Right atrium auricular region (tissue), 2 donors: Measurements from ENCODE around the gene WDR54. TPM values are rescaled to one million over a fixed set of nuclear protein-coding genes. Genes with fewer than 3 reads are reported as not detected.
"Not testable (repeated sequence)": the region's sequence is repeated elsewhere in the genome, so short reads cannot be mapped to it uniquely, and the experiment has no call there.

Experiments used
- DNase-seq: peaks from one replicate; pipeline ENCODE4 v3.0.0-alpha.2; 2019; ENCODE audit warnings: low spot score
- H3K27ac ChIP-seq, 2 donors: fragments of 200-600 bp; sonication (generic); 1 replicate in 1 of 2; 2 replicates in 1 of 2; pipeline ENCODE4 v1.5.1; 2016 to 2019
- H3K27me3 ChIP-seq, 2 donors: fragments of 200-600 bp; sonication (generic); one replicate each; pipeline versions ENCODE4 v1.5.1 to v1.6.0; 2017 to 2019
- H3K36me3 ChIP-seq: fragments of 200-600 bp; sonication (generic); one replicate; pipeline ENCODE4 v1.5.1; 2016
- H3K4me1 ChIP-seq, 2 donors: fragments of 200-600 bp; sonication (generic); one replicate each; pipeline versions ENCODE4 v1.5.1 to v1.6.0; 2017 to 2019
- H3K4me3 ChIP-seq, 2 donors: fragments of 200-600 bp; sonication (generic); 1 replicate in 1 of 2; 2 replicates in 1 of 2; pipeline ENCODE4 v1.5.1; 2017 to 2019; ENCODE audit warnings: mild to moderate bottlenecking in 1 of 2, moderate library complexity in 1 of 2
- H3K9me3 ChIP-seq, 2 donors: fragments of 200-600 bp; sonication (generic); one replicate each; pipeline ENCODE4 v1.5.1; 2019
- total RNA-seq, 2 donors: library from RNA; depleted of rRNA; stranded (reverse); fragments of >200 nt; gene quantifications; one replicate each; pipeline ENCODE4 v1.1.0, GENCODE V29; 2016
- TF ChIP-seq, protein P1 (sequence below), 2 donors: fragments of 200-600 bp; sonication (generic); IDR thresholded peaks; one replicate each; pipeline ENCODE4 v1.5.1; 2019; ENCODE audit warnings: antibody characterized with exemption in 2 of 2

WDR54 gene
- total RNA-seq, 2 donors from 2014 or later = 0.67 to 7.5 TPM

DNA sequence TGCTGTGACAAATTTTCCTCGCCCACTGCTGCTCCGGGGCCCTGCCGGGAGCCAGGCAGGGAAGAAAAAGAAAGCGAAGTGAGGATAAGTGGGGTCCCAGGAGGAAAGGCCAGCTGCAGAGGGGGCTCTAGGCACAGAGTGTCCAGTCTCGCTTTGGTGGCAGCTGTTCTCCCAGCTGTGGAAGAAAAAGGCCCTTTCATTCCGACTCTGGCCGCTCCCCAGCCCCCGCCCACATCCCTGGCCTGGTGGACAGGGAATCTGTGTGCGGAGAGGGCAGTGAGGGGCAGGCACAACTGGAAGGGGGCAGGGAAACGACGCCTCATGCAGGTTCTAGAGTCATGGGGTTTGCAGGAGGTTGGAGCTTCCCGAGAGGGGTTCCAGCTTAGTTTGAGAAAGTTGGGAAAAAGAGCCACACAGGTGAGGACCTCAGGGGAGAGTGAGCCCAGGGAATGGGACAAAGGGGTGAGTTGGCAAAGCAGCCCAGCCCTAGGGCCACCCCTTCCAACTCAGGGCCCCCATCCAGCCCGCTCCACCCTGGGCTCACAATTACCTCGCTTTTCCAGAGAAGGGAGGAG lies 18.4 kb downstream of the WDR54 start:
- DNase-seq = peak; percentile 76
- H3K27ac ChIP-seq = peak overlapping the region; percentile 86 to 89
- H3K36me3 ChIP-seq = no peaks in the 10 kb centered on the region
- no peaks in the 10 kb centered on the region for H3K9me3 ChIP-seq
- TF ChIP-seq, protein P1, sequence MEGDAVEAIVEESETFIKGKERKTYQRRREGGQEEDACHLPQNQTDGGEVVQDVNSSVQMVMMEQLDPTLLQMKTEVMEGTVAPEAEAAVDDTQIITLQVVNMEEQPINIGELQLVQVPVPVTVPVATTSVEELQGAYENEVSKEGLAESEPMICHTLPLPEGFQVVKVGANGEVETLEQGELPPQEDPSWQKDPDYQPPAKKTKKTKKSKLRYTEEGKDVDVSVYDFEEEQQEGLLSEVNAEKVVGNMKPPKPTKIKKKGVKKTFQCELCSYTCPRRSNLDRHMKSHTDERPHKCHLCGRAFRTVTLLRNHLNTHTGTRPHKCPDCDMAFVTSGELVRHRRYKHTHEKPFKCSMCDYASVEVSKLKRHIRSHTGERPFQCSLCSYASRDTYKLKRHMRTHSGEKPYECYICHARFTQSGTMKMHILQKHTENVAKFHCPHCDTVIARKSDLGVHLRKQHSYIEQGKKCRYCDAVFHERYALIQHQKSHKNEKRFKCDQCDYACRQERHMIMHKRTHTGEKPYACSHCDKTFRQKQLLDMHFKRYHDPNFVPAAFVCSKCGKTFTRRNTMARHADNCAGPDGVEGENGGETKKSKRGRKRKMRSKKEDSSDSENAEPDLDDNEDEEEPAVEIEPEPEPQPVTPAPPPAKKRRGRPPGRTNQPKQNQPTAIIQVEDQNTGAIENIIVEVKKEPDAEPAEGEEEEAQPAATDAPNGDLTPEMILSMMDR (IDR thresholded peaks at IDR 0.05) = no peak
- H3K4me1 ChIP-seq = peaks cover 0 to 62% of the 10 kb centered on the region in 2 donors
- H3K27me3 ChIP-seq = no peaks in the 10 kb centered on the region
- H3K4me3 ChIP-seq = peak overlapping the region; percentile 41 to 61

DNA sequence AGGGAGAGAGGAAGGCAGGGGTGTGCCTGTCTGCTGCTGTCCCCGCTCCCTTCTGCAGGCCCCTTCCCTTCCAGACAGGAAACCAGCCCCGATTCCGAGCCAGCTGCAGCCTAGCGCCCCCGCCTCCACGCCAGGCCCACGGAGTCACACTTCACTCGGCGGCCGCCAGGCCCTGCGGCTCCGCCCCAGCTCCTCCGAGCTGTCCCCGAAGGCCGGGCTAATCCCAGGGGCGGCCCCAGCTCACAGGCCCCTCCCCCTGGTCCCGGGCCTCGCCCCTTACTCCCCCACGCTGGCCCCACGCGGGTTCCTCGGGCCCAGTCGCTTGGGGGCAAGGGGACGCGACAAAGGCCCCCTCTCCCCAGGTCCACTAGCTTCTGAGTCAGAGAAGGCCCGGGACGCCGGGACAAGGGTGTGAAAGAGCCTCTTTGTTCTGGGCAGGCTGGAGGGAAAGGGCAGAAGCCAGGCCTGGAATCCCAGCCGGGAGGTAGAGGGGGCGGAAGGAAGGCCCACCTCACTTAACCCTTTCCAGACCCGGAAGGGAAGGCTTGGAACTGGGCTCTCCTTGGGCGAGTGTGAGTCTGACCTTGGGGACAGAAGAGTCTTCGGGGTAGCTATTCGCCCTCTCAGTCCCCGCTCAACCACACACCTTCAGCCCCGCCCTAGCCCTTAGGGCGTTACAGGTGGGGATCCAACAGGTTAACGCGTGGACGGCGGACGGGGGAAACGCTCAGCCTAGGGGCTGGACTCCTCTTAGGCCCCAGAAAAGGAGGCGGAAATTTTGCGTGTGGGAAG lies 19.0 kb downstream of the WDR54 start:
- peaks cover 0 to 61% of the 10 kb centered on the region in 2 donors for H3K4me1 ChIP-seq

DNA sequence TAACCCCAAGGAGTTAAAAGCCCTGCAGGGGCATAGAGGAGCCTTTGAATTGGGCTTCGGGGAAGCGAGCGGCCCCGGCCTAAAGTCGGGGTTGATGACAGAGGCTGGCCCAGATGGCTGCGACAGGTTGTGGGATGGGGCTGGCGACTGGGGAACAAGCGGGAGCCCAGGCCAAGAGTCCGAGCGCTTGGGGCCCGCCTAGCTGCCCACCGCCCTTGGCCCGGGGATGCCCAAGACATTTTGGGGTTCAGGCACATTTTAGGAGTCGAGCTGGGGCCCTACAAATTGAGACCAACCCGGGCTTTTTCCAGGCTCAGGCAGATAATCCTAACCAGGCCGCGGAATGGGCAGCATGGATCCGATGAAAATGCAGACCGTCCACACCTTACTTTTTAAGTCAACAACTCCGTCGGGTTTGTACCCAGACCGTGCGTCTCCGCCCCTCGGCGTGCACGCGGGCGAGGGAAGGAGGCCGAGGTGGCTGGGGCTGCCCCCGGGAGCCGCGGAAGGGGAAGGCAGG lies 19.7 kb downstream of the WDR54 start:
- TF ChIP-seq, protein P1 (IDR thresholded peaks at IDR 0.05) = no peak
- Histone ChIP-seq H3K27me3 (no peaks in the 10 kb centered on the region), H3K9me3 (no peaks in the 10 kb centered on the region), H3K36me3 (no peaks in the 10 kb centered on the region), H3K4me3 (peak overlapping the region; percentile 41 to 61), H3K27ac (peak overlapping the region; percentile 86 to 89), H3K4me1 (peaks cover 0 to 55% of the 10 kb centered on the region in 2 donors)
- DNase-seq = no peak

More for the DNA sequence above, 19.0 kb downstream of the WDR54 start:
- no peaks in the 10 kb centered on the region for H3K9me3 ChIP-seq
- H3K36me3 ChIP-seq = no peaks in the 10 kb centered on the region
- H3K27me3 ChIP-seq = no peaks in the 10 kb centered on the region
- H3K4me3 ChIP-seq = peak overlapping the region; percentile 41 to 61
- H3K27ac ChIP-seq = peak overlapping the region; percentile 86 to 89
- TF ChIP-seq, protein P1 (IDR thresholded peaks at IDR 0.05) = peak in 1 of 2 donors; percentile 36
- peak; percentile 85 for DNase-seq

DNA sequence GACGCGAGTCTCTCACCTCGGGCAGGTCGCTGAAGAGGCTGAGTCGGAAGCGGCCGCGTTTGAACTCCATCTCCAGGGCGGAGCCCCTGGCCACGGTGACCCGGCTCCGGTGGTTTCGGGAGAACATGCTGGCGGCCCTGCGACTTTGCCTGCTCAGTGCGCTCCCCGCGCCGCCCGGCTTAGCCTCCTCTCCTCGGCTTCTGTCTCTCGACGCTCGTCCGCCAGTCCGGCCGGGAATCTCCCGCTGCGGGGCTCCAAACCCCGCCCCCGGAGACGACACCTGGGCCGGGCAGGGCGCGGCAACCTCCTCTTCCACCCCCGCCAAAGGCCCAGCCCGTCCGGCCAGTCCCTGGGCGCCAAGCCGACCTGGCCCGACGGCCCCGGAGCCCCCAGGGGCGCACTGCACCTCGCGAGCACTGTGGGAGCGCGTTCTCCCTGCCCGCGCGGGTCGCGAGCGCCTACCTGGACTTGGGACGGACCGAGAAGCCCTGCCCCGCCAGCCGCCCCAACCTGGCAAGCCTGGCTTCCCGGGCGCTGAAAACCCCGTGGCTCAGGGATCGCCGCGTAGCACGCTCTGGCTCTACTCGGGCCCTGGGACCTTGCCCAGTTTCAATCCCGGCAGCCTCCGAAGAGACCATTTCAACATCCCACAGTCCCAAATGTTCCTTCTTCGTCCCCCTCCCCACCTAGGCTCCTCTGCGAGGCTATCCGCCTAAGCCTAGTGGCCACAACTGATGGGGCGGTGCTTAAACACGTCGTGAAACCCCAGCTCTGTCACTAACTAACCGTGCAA lies 20.4 kb downstream of the WDR54 start, which contains the start of gene RTKN:
Gene RTKN (minus strand): TSS at position 248 of the 793 bp plus-strand sequence. CDS start 121 bp downstream, at position 127.
- H3K27me3 ChIP-seq = no peaks in the 10 kb centered on the region
- H3K36me3 ChIP-seq = no peaks in the 10 kb centered on the region
- TF ChIP-seq, protein P1 (IDR thresholded peaks at IDR 0.05) = no peak
- H3K27ac ChIP-seq = peak within 1 kb of the TSS; percentile 86 to 89
- no peak for DNase-seq
- H3K4me3 ChIP-seq = peak within 1 kb of the TSS; percentile 41 to 61
- peaks cover 0 to 48% of the 10 kb centered on the region in 2 donors for H3K4me1 ChIP-seq
- no peaks in the 10 kb centered on the region for H3K9me3 ChIP-seq

DNA sequence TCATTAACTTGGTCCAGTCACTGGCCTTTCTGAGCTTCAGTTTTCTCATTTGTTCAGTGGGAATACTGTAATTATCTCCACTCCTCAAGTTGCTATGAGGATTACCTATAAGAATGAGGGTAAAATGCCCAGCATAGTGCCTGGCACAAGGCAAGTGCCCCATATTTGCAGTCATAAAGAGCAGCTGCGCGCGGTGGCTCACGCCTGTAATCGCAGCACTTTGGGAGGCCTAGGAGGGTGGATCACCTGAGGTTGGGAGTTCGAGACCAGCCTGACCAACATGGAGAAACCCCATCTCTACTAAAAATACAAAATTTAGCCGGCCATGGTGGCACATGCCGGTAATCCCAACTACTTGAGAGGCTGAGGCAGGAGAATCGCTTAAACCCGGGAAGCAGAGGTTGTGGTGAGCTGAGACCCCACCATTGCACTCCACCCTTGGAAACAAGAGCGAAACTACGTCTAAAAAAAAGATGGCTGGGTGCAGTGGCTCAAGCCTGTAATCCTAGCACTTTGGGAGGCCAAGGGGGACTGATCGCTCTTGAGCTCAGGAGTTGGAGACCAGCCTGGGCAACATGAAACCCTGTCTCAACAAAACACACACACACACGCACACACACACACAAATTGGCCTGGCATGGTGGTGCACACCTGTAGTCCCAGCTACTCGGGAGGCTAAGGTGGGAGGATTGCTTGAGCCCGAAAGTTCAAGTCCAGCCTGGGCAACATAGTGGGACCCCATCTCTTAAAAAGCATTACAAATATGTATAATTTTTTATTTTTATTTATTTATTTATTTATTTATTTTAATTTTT lies 21.2 kb downstream of the WDR54 start:
- H3K9me3 ChIP-seq, DNase-seq, H3K36me3 ChIP-seq, H3K27me3 ChIP-seq: not testable (repeated sequence)
- Histone ChIP-seq H3K27ac (peak overlapping the region; percentile 86 to 89), H3K4me1 (peaks cover 0 to 40% of the 10 kb centered on the region in 2 donors), H3K4me3 (peak overlapping the region; percentile 41 to 61)
